Suprapubic skin (tissue), 4 donors: ENCODE results near the gene HIGD1A.

Source experiments
- CTCF ChIP-seq, 2 donors: fragments of 200-600 bp in 1 of 2; fragments of 450-650 bp in 1 of 2; sonication (generic) in 1 of 2; IDR thresholded peaks; one replicate each; pipeline ENCODE4 v1.5.1; 2016 to 2019; ENCODE audit warnings: antibody characterized with exemption in 2 of 2, mild to moderate bottlenecking in 1 of 2, moderate library complexity in 1 of 2
- EP300 ChIP-seq: sonication (generic); formaldehyde crosslinking; IDR thresholded peaks from one replicate; pipeline ENCODE4 v1.6.1; 2017; ENCODE audit warnings: antibody characterized with exemption
- POLR2A ChIP-seq, 2 donors: fragments of 450-650 bp; IDR thresholded peaks; one replicate each; pipeline ENCODE4 v1.6.1; 2017; ENCODE audit warnings: antibody characterized with exemption in 2 of 2, mild to moderate bottlenecking in 2 of 2, moderate library complexity in 2 of 2
- POLR2AphosphoS5 ChIP-seq, 3 donors: sonication (generic); formaldehyde crosslinking; IDR thresholded peaks; one replicate each; pipeline ENCODE4 v1.6.1; 2017; ENCODE audit warnings: antibody characterized with exemption in 3 of 3

- TF ChIP-seq EP300 (no peak), CTCF (IDR thresholded peaks at IDR 0.05) (no peak), POLR2A (IDR thresholded peaks at IDR 0.05) (no peak), POLR2AphosphoS5 (IDR thresholded peaks at IDR 0.05) (no peak)
Measured at GRCh38 chr3:42844412-42844713, 40.1 kb upstream of the HIGD1A start.
